Mucosa of descending colon (tissue), 3 donors: ENCODE data around the gene CBLB. TPM values are rescaled to one million over a fixed set of nuclear protein-coding genes. Genes with fewer than 3 reads are reported as not detected.

Experiments used
- ATAC-seq: fragments of 200-7000 bp; cut with Tn5 transposase; one replicate; pipeline ENCODE4 v1.9.1; 2020; ENCODE audit warnings: mild to moderate bottlenecking, moderate library complexity
- DNase-seq, 3 donors: peaks; one replicate each; pipeline ENCODE4 v3.0.0-alpha.2; 2020
- H3K36me3 ChIP-seq: fragments of 200-600 bp; one replicate; pipeline ENCODE4 v1.8.0; 2021; ENCODE audit warnings: low read depth, mild to moderate bottlenecking
- H3K4me1 ChIP-seq: fragments of 200-600 bp; one replicate; pipeline ENCODE4 v1.8.0; 2021; ENCODE audit warnings: low read depth, mild to moderate bottlenecking
- H3K4me3 ChIP-seq: fragments of 200-600 bp; one replicate; pipeline ENCODE4 v1.8.0; 2021; ENCODE audit warnings: mild to moderate bottlenecking
- H3K9me3 ChIP-seq: fragments of 200-600 bp; one replicate; pipeline ENCODE4 v1.8.0; 2021; ENCODE audit warnings: mild to moderate bottlenecking
- CTCF ChIP-seq: fragments of 200-600 bp; IDR thresholded peaks from one replicate; pipeline ENCODE4 v1.8.0; 2022; ENCODE audit warnings: antibody characterized with exemption, mild to moderate bottlenecking
- intact Hi-C, 2 donors: fragments of 100-400 bp; cut with DNase I in 1 of 2; cut with micrococcal nuclease in 1 of 2; formaldehyde crosslinking; loops; one replicate each; pipeline versions ENCODE4 v1.11.0 to v1.11.1; 2022; cut with DNase I, micrococcal nuclease
- total RNA-seq, 3 donors: library from RNA; stranded (reverse); fragmentation: NEBNext Ultra II Directional in 2 of 3; extraction: Animal tissue kit (Norgen Biotek cat#: 25700) in 2 of 3; gene quantifications; one replicate each; pipeline versions ENCODE4 v1.2.1 to v1.2.4, GENCODE V29; 2021 to 2023
- donor health status: DM: no; HTN: no; CAD: no; lungs with moderate emphysema.
- donor health status: DM: no; HTN: no; CAD: no.
- donor health status: DM: no; HTN: yes; CAD: no.

Gene CBLB
- total RNA-seq, 3 donors from 2014 or later = 41.7 to 52.2 (median 51.0) TPM

- no peaks in the 10 kb centered on the region for H3K4me1 ChIP-seq
- no peaks in the 10 kb centered on the region for H3K36me3 ChIP-seq
- H3K9me3 ChIP-seq = no peaks in the 10 kb centered on the region
- H3K4me3 ChIP-seq = no peak overlapping the region
- intact Hi-C loops = no loop called here
- ATAC-seq = no peak
- no peak for TF ChIP-seq CTCF
- DNase-seq = no peak
Observed at GRCh38 chr3:105691633-105692032, 177.2 kb downstream of the CBLB start.

DNA sequence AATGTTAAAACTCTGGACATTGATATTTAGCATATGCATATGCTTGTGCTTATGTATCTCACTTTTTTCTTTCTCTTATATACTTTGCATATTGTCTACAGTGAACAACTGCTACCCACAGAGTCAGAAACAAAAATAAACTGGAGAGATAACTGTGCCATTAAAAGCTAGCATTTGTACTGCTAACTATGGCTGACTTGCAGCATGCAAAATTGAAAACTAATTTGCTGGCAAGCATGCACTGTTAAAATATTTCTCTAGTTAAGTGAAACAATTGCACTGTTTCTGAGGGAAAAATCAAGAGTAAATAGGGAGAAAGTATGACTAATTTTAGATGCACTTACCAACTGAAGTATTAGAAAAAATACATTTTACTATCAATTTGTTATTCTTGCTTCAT, 177.8 kb downstream of the CBLB start:
- Histone ChIP-seq H3K36me3 (no peaks in the 10 kb centered on the region), H3K4me3 (no peak overlapping the region), H3K4me1 (no peaks in the 10 kb centered on the region), H3K9me3 (no peaks in the 10 kb centered on the region)
- intact Hi-C loops = no loop called here
- no peak for ATAC-seq
- DNase-seq = no peak
- no peak for TF ChIP-seq CTCF

- intact Hi-C loops = loop anchor here (5.0 to 10.0 kb wide), 2 partner anchors 176 to 923 kb away; partner anchors contain the start of gene CBLB (in 1 of the 2)
Observed at GRCh38 chr3:105688821-105689220, 180.0 kb downstream of the CBLB start.

GRCh38 chr3:105686278-105686897, 182.4 kb downstream of the CBLB start:
- H3K9me3 ChIP-seq = no peaks in the 10 kb centered on the region
- ATAC-seq (no peak), DNase-seq (no peak)
- intact Hi-C loops = loop anchor here (5.0 to 10.0 kb wide), 2 partner anchors 178 to 926 kb away; partner anchors contain the start of gene CBLB (in 1 of the 2)
- no peaks in the 10 kb centered on the region for H3K4me1 ChIP-seq
- H3K36me3 ChIP-seq = no peaks in the 10 kb centered on the region
- H3K4me3 ChIP-seq = no peak overlapping the region
- peak; percentile 38 for TF ChIP-seq CTCF

More at GRCh38 chr3:105688821-105689220, 180.0 kb downstream of the CBLB start:
- no peak for TF ChIP-seq CTCF
- Histone ChIP-seq H3K4me3 (no peak overlapping the region), H3K9me3 (no peaks in the 10 kb centered on the region), H3K4me1 (no peaks in the 10 kb centered on the region), H3K36me3 (no peaks in the 10 kb centered on the region)
- DNase-seq (no peak), ATAC-seq (no peak)

- ATAC-seq = peak; percentile 55
- H3K4me1 ChIP-seq = no peaks in the 10 kb centered on the region
- H3K36me3 ChIP-seq = no peaks in the 10 kb centered on the region
- no peak for TF ChIP-seq CTCF
- H3K9me3 ChIP-seq = no peaks in the 10 kb centered on the region
- no peak for DNase-seq
- intact Hi-C loops = loop anchor here in 1 of 2 donors (10.0 kb wide), 1 partner anchor 185 kb away; the partner anchor contains the start of gene CBLB
- no peak overlapping the region for H3K4me3 ChIP-seq
Observed at GRCh38 chr3:105679951-105680350, 188.9 kb downstream of the CBLB start.
